ENCODE data around the gene TOMM70.
"Not testable (repeated sequence)": the region's sequence is repeated elsewhere in the genome, so short reads cannot be mapped to it uniquely, and the experiment has no call there.

Gene TOMM70

GRCh38 chr3:100361897-100362296 lies 39.0 kb downstream of the TOMM70 start:
- DNase-seq, result no peak

DNA sequence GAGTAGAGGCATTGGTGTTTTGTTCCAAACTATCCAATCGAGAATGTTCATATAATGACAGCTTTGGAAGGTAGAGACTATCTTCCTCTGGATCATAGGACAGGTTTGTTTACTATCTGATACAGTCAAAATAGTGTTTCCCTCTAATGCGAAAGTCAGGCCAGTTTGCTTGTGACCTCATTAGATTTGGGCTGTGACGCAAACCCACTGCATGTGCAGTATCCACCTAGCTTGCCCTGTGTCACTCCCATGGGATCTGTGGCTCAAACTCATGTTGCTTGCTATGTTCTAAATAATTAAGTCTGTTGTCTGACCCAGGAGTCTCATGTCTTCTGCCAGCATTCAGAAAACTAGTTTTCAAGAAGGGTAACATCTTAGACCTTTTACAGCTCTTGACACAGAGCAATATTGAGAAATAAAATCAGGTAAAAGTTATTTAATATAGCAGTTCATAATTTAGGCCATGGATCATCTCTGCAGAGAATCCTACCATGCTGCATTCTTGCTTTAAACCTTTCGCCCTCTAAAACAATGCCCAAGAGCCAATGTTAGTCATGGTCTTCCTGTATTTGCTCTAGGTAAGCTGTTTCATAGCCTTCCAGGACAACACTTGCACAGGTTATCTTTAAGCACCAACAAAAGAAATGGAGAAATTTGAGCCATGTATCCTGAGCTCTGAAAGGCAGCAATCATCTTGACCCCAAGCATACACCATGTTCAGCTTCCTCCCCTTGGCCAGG lies 40.0 kb downstream of the TOMM70 start:
- DNase-seq, result no peak

DNA sequence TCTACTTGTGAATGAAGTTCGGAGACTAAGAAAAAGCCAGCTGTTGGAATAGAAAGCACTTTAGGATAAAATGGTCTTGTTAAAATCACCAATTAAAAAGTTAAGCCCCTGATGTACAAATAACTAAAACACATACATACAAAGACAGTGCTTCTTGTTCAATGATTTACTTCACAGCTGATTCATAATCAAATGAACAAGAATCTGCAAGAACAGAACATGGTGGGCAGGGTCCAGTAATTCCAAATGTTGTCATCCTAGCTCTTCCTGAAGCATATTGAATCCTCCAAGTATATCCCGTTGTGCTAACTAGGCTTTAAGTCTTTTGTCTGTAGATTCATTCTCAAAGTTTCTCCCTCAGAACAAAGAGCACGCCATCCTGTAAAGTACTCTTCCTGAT lies 41.9 kb downstream of the TOMM70 start:
- DNase-seq, result no peak

DNA sequence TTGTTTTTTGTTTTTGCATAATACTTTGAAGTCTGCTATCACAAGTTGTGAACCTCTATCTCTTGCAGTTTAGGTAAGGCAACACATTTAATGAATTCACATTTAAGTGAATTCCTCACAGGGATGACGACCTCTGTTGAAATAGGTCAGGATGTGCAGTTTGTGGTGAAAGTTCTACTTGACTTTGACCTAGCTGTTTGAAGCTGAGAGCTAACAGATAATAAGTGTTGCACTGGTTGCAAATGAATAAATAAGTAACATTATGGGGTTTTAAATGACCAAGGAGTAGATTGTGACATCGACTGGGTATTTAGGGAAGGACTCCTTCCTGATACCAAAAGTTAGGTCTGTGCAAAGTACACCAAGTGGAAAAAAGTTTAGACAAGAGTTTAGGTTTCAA lies 42.5 kb downstream of the TOMM70 start:
- DNase-seq, result no peak

- no peak for DNase-seq
Observed at GRCh38 chr3:100354850-100355249, 46.0 kb downstream of the TOMM70 start.

- no peak for DNase-seq
Observed at GRCh38 chr3:100352296-100353231, 48.3 kb downstream of the TOMM70 start.

GRCh38 chr3:100351770-100352169 lies 49.1 kb downstream of the TOMM70 start:
- DNase-seq, result not testable (repeated sequence)

DNA sequence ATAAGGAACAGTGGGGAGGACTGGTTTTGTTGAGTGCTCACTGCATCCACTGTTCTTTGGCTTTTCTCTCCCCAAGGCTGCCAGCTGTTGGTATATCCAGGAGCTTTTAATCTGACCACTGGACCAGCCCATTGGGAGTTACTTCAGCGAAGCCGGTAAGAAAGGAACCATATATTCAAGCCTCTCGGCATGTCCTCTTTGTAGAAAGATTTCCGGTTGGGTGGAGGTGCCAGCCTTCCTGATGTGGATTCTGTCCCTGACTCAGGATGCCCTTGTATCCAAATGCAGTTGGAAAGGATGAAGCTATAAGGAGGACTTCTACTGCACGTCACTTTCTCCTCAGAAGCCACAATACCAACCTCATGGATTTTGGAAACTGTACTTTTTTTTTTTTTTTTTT lies 52.2 kb downstream of the TOMM70 start:
- no peak for DNase-seq

DNA sequence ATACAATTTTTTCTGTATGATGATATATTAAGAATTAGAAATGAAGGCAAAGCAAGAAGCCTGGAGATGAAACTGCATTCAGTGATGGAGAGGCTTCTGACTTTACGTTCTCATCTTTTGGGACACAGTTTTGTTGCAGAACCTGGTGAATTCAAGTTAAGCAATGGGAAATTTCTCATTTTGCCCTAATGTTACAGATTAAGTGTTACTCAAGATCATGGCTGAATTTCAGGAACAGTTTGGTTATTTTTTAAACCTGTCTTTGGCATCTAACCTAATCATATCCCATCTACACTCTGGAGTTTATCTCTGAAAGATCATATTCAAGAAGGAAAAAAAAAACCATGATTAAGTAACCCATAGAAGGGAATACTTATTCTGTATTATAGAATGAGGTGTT lies 60.4 kb downstream of the TOMM70 start:
- no peak for DNase-seq

GRCh38 chr3:100339786-100340185 lies 61.1 kb downstream of the TOMM70 start:
- no peak for DNase-seq

DNA sequence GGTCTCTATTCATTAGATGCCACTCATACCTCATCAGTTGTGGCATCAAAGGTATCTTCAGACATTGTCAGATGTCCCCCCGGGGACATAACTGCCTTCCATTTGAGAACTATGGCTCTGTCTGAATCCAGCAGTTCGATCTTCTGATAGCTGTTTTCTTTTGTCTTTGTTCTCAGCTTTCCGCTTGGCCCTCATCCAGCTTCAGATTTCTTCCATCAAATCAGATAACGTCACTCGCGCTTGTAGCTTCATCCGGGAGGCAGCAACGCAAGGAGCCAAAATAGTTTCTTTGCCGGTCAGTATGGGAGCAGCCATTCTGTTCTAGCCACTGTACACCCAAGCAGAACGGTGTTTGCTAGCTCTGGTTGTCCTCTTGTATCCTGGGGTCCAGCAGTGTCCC lies 62.0 kb downstream of the TOMM70 start:
- DNase-seq, result no peak

DNA sequence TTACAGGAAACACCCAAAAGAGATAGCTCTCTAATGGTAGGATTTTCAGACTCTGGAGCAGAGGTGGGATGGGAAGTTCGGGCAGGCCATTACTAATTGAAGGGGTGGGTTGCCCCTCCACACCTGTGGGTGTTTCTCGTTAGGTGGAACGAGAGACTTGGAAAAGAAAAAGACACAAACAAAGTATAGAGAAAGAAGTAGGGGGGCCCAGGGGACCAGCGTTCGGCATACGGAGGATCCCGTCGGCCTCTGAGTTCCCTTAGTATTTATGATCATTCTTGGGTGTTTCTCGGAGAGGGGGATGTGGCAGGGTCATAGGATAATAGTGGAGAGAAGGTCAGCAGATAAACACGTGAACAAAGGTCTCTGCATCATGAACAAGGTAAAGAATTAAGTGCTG lies 64.7 kb downstream of the TOMM70 start:
- DNase-seq, result not testable (repeated sequence)

- DNase-seq, result peak; percentile 6
Observed at GRCh38 chr3:100335434-100335833, 65.5 kb downstream of the TOMM70 start.

DNA sequence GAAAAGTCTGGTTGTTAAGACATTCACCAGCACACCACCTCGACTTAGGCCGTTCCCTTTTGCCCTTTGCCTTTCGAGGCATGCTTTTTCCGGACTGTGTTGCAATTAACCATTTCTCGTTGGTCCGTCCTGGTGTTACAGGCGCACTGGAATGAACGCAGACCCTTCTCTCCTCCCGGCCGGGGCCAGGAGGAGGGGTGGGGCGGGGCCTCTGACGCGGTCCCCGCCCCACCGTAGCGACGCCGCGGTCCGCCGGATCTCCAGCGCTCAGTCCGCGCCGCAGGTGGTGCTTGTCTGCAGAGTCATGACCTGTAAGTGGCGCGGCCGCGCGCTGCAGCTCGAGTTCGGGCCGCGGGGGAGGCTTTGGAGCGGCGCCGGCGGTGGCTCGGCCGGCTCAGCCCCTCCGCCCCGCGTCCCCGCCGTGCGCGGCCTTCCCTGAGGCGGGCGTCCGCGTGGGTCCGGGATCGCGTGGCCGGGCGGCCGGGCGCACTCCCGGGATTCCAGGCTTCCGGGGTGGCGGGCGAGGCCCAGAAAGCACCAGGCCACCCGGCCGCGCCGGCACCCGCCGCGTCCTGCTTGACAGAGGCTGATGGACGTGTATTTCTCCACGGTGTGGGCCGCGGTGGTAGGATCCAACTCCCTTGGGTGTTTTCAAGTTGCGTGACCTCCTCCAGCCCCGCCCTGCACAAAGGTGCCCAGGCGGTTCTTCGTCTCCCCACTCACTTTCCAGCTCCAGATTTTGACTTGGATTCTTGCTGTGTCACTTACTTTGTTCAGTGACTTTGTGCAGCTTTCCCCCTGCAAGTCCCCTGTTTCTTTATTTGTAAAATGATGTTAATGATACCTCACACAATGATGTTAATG lies 66.2 kb downstream of the TOMM70 start, which contains the start of gene NIT2:
TSS of gene NIT2 (plus strand) at position 270 of the 864 bp plus-strand sequence. CDS start at position 305, 35 bp downstream.
- peak; percentile 85 for DNase-seq

DNA sequence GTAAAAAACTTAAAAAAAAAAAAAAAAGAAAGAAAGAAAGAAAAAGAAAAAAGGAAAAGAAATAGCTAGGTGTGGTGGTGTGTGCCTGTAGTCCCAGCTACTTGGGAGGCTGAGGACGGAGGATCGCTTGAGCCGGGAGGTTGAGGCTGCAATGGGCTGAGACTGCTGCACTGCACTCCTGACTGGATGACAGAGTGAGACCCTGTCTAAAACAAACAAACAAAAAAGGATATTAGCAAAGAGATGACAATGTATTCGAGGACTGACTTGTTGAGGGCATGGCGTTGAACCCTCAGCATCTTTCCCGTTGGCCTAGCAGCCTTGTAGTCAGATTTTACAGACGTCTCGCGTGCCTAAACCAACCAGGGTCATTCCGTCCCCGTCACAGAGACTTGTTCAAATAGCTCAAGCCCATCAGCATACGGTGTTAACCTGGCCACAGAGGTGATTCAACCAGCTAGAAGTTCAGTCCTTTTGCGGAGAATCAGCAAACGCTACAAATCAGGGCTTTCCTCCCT lies 66.9 kb downstream of the TOMM70 start:
- no peak for DNase-seq

- DNase-seq, result no peak
Observed at GRCh38 chr3:100333051-100333450, 67.8 kb downstream of the TOMM70 start.

GRCh38 chr3:100331660-100332059 lies 69.2 kb downstream of the TOMM70 start:
- no peak for DNase-seq

GRCh38 chr3:100330651-100331050 lies 70.2 kb downstream of the TOMM70 start:
- no peak for DNase-seq

DNA sequence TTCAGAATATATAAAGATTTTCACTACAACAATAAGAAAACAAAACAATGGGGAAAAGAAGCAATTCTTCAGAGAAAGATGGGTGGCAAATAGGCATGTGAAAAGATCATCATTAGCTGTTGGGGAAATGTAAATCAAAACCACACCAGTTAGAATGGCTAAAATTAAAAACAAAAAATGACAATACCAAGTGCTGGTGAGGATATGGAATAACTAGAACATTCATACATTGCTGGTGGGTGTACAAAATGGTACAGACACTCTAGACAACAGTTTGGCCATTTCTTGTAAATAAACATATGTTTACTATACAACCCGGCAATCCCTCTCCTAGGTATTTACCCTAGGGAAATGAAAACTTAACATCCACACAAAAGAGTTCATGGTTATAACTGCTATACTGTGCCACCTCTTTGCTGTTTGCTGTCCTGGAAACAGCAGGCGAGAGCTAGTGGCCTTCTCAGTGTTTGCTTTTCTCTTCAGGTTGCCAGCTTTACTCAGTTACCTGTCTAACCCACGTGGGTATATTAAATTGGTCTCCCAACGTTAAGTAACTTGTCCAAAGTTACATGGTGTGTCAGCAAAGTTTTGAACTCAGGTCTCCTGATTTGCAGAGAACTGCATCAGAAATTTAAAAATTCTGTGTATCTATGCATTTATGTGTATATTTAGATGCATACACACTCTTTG lies 70.9 kb downstream of the TOMM70 start:
- DNase-seq, result no peak

DNA sequence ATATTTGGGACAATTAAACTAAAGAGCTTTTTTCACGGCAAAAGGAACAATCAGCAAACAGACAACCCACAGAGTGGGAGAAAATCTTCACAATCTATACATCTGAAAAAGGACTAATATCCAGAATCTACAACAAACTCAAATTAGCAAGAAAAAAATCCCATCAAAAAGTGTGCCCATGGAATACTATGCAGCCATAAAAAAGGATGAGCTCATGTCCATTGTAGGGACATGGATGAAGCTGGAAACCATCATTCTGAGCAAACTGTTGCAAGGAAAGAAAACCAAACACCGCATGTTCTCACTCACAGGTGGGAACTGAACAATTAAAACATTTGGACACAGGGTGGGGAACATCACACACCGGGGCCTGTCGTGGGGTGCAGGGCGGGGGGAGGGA lies 73.5 kb downstream of the TOMM70 start:
- not testable (repeated sequence) for DNase-seq

- DNase-seq, result no peak
Observed at GRCh38 chr3:100325827-100326226, 75.1 kb downstream of the TOMM70 start.

DNA sequence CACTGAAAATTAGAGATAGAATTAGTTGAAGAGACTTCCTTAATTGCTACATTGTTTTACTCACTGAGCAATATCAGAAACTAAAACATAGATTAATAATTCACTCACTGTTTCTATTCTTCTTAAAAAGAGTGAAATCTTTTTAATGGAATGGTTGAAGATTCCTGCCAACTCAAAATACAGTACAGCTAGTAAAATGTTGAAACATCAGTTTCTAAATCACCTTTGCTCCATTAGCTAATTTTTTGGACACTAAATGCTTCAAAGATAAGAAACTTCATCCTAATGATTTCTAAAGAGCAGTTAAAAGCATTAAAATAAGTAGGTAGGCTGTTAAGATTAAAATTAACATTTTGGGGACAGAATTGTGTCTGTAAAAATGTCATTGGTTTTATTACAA lies 76.8 kb downstream of the TOMM70 start:
- DNase-seq, result no peak

Measured in CD4-positive, alpha-beta T cell treated with Interleukin-6 for 4 hours (primary cell).